H1 (cell line): Measurements from ENCODE around the gene PPP2R3B.

Source experiments
- CEBPB ChIP-seq: IDR thresholded peaks from 2 replicates; pipeline ENCODE4 v1.6.1; 2012; ENCODE audit warnings: low read depth, low read length
- CREB1 ChIP-seq: IDR thresholded peaks from 2 replicates; pipeline ENCODE4 v1.6.1; 2012; ENCODE audit warnings: inconsistent platforms
- CTCF ChIP-seq, 3 experiments: IDR thresholded peaks; 1 replicate in 2 of 3; 2 replicates in 1 of 3; pipeline versions ENCODE4 v1.5.1 to v1.6.1; 2011; ENCODE audit warnings: low read length in 3 of 3, mild to moderate bottlenecking in 3 of 3, inconsistent platforms in 2 of 3, low read depth in 1 of 3, moderate library complexity in 1 of 3; ENCODE audit not compliant: insufficient read depth in 1 of 3; ENCODE audit errors: control extremely low read depth in 1 of 3
- GTF2F1 ChIP-seq: IDR thresholded peaks from 2 replicates; pipeline ENCODE4 v1.6.1; 2012; ENCODE audit warnings: low read depth, low read length, improper control_type of control experiment, borderline replicate concordance
- MAX ChIP-seq: IDR thresholded peaks from 2 replicates; pipeline ENCODE4 v1.6.1; 2012; ENCODE audit warnings: inconsistent platforms
- POLR2A ChIP-seq, 2 experiments: IDR thresholded peaks; 1 replicate in 1 of 2; 2 replicates in 1 of 2; pipeline ENCODE4 v1.6.1; 2011; ENCODE audit warnings: low read depth in 2 of 2, low read length in 2 of 2, mild to moderate bottlenecking in 2 of 2; ENCODE audit errors: control extremely low read depth in 1 of 2
- POLR2AphosphoS5 ChIP-seq: IDR thresholded peaks from 2 replicates; pipeline ENCODE4 v1.6.1; 2011; ENCODE audit warnings: low read depth, low read length
- RFX5 ChIP-seq: IDR thresholded peaks from 2 replicates; pipeline ENCODE4 v1.6.1; 2011; ENCODE audit warnings: low read depth, low read length, improper control_type of control experiment, borderline replicate concordance
- SIN3A ChIP-seq, 2 experiments: IDR thresholded peaks in 1 of 2; conservative IDR thresholded peaks in 1 of 2; 2 replicates each; pipeline ENCODE4 v1.6.1; 2011 to 2012; ENCODE audit warnings: low read length in 2 of 2, improper control_type of control experiment in 1 of 2, low read depth in 1 of 2, mild to moderate bottlenecking in 1 of 2
- ZNF274 ChIP-seq: IDR thresholded peaks from 2 replicates; pipeline ENCODE4 v1.7.0; 2012; ENCODE audit warnings: low read length, borderline replicate concordance; ENCODE audit errors: extremely low read depth

- TF ChIP-seq POLR2AphosphoS5 = no peak
- TF ChIP-seq CTCF (IDR thresholded peaks at IDR 0.05; ENCODE audit: control extremely low read depth in 1 of 3, insufficient read depth in 1 of 3, low read depth in 1 of 3, low read length in 3 of 3) = no peak
- TF ChIP-seq GTF2F1 = no peak
- no peak for TF ChIP-seq CEBPB
- TF ChIP-seq MAX = no peak
- no peak for TF ChIP-seq CREB1
- TF ChIP-seq SIN3A (conservative IDR thresholded peaks at IDR 0.05 in 1 of 2, IDR thresholded peaks at IDR 0.05 in 1 of 2; ENCODE audit: low read depth in 1 of 2, low read length in 2 of 2) = no peak
- no peak for TF ChIP-seq POLR2A (IDR thresholded peaks at IDR 0.05; ENCODE audit: control extremely low read depth in 1 of 2, low read depth in 2 of 2, low read length in 2 of 2)
- TF ChIP-seq RFX5 = no peak
- no peak for TF ChIP-seq ZNF274
Measured at GRCh38 chrX:431492-432111, 44.9 kb upstream of the PPP2R3B start.
